GM18526 (cell line): Measurements from ENCODE around the gene PRR12.

Source experiments
- POLR2A ChIP-seq: IDR thresholded peaks from 3 replicates; pipeline ENCODE4 v1.6.1; 2011; ENCODE audit not compliant: insufficient read length; ENCODE audit errors: extremely low read depth

The PRR12 gene

DNA sequence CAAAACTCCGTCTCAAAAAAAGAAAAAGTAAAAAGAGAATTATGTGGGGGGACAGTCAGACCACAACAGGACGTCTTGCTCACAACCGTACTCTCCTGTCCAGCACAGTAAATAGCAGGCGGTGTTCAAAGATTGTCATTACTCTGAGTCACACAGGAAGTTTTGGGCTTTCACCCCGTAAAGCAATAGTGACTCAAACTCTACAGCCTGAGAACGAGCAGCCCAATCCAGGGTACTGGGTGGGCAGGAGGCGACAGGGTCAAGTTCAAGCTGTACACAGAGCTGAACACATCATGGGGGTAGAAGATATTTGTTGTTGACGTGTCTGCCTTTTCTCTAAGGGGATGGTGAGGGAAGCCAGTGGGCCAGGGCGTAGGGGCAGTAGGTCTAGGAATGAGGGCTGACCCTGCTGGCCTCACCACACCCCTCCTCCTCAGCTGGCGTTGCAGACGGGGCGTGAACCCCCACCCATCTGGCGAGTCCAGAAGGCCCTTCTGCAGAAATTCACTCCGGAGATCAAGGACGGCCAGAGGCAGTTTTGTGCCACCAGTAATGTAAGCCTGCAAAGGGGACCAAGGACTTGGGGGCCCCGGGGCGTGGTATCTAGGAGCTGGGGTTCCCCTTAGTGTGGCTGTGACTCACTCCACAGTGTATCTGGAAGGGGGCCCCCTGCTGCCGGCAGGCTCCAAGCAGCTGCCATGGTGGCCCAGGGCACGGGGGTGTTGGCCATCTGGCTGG lies 23.3 kb downstream of the PRR12 start:
- TF ChIP-seq POLR2A = no peak

DNA sequence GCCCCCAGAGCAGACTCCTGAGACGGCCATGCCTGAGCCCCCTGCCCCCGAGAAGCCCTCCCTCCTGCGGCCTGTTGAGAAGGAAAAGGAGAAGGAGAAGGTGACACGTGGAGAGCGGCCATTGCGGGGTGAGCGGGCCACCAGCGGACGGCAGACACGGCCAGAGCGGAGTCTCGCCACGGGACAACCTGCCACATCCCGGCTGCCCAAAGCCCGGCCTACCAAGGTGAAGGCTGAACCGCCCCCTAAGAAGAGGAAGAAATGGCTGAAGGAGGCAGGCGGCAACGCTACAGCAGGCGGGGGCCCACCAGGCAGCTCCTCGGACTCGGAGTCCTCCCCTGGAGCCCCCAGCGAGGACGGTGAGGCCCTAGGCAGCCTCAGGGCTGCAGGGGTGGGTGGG lies 24.9 kb downstream of the PRR12 start:
- TF ChIP-seq POLR2A = no peak

DNA sequence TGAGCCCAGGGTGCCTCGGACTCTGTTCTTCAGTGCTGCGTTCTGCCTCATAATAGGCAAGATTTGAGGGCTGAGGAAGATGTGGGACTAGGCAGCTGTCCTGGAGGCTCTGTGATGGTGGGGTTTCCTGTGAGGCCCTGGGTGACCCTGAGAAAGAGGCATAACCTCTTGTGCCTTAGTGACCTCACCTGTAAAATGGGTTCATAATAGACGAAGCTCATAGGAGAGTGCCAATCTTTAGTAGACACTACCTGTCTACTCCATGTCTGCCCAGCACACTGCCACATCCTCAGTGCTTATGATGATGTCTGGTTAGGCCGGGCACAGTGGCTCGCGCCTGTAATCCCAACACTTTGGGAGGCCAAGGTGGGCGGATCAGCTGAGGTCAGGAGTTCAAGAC lies 25.6 kb downstream of the PRR12 start:
- no peak for TF ChIP-seq POLR2A

DNA sequence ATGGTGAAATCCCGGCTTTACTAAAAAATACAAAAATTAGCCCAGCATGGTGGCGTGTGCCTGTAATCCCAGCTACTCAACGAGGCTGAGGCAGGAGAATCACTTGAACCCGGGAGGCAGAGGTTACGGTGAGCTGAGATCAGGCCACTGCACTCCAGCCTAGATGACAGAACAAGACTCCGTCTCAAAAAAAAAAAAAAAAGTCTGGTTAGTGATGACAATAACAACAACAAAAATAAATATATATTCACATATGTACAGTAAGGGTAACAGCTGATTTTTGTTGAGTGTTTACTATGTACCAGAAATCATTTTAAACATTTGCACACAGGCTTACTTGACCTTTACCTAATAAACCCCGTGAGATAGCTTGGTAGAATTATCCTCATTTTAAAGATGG lies 26.0 kb downstream of the PRR12 start:
- TF ChIP-seq POLR2A = no peak

DNA sequence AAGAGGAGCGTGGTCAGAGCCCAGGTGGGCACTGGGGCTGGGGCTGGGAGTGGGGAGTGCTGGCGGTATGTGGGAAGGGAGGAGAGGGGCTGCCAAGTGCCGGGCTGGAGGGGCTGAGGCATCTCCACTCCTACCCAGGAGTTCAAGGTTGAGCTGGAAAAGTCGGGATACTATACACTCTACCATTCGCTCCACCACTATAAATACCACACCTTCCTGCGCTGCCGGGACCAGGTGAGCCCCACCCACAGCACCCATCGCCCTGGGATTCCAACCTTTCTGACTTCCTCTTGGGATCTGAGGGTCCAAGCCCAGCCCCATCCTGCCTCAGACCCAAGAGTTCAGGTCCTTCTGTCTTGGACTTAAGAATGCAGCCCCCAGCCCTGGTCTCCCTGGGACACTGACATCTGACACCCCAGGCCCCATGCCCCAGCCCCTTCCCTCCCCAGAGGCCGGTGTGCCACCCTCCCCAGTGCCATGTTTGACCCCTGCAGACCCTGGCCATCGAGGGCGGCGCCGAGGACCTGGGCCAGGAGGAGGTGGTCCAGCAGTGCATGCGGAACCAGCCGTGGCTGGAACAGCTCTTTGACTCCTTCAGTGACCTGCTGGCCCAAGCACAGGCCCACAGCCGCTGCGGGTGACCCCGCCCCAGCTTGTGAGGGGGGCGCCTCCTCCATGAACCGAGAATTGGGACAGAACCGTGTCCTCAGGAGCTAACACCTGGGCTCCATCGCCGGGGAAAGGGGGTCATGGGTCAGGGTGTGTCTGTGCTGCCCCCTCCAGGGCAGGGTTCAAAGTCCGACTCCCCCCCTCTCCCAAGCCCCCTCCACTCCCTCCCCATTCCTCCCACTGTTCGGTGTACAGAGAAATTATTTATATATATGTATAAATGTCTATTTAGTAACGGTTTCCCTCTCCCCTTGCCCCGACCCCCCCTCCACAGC lies 34.3 kb downstream of the PRR12 start:
- no peak for TF ChIP-seq POLR2A

DNA sequence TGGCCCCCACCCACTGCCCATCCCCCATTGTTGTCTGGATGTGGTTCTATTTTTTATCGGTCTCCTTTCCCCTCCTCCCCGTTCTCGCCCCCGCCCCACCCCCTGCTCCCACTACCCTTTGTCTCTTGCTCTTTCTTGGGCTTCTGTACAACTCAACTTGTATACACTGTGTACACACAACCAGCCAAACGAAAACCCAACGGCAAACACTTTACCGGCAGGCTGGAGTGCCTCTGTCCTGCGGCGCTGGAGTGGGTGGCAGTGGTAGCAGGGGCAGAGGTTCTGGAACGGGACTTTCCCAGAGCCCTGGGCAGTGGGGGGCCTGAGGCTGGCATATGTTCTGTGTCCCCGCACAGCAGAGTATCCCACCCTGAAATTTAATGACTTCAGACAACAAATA lies 35.2 kb downstream of the PRR12 start:
- TF ChIP-seq POLR2A = no peak

DNA sequence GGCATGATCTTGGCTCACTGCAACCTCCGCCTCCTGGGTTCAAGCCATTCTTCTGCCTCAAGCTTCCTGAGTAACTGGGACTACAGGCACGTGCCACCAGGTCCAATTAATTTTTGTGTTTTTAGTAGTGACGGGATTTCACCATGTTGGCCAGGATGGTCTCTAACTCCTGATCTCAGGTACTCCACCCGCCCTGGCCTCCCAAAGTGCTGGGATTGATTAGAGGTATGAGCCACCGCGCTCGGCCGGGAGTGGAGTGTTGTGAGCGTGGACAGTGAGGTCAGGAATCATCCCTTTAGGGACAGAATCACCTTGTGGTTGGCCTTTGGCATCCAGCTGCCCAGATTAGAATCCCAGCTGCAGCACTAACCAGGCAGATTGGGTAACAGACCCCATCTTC lies 38.7 kb downstream of the PRR12 start:
- no peak for TF ChIP-seq POLR2A

DNA sequence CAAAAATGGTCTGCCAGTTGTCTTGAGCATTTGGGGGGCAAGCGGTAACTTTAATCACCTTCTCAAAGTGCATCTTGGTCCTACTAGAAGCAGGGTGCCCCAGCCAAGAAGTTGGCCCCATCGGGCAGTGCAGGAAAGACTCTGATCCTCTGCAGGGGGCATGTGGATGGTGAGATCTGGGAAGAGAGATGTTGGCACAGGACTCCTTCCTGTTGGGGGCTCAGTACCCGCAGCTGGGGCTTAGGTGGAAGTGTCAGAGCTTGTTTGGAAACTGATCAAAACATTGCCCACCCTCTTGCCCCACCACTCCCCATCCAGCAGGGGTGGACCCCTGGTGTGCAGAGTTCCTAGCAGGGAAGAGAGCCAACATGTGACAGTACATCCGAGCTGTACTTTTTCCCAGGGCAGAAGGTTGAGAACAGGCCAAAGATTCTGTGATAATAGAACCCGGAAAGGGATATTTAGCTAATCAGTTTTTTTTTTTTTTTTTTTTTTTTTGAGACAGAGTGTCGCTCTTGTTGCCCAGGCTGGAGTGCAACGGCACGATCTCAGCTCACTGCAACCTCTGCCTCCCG lies 40.1 kb downstream of the PRR12 start:
- TF ChIP-seq POLR2A = no peak

DNA sequence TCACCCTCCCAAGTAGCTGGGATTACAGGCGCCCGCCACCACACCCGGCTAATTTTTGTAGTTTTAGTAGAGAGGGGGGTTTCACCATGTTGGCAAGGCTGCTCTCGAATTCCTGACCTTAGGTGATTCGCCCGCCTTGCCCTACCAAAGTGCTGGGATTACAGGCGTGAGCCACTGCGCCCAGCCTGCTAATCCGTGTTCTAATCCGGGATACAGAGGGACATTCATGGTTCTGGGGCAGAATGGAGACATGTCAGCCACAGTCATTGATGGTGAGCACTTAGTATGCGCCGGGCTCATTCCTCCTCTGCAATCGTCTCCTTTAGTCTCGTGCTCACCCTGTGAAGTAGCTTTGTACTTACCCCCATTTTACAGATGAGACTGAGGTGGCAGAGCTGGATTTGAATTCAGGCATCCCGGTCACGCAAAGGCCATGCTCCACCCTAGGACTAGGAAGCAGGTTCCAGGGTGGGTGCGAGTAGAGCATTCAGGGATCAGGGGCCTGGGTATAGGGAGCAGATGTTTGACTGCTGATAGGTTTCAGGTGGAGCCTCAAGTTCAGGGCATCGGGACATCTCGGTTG lies 40.7 kb downstream of the PRR12 start:
- TF ChIP-seq POLR2A = no peak

DNA sequence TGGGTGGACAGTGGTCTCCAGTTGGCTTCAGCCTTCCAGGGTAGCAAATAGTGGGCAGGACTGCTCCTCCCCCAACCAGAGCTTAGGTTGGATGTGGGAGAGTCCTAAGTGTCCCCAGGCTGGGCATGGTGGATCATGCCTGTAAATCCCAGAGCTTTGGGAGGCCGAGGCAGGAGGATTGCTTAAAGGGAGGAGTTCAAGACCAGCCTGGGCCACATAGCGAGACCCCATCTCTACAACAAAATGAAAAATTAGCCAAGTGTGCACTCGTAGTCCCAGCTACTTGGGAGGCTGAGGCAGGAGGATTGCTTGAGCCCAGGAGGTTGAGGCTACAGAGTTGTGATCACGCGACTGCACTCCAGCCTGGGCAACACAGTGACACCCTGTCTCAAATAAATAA lies 41.6 kb downstream of the PRR12 start:
- no peak for TF ChIP-seq POLR2A

DNA sequence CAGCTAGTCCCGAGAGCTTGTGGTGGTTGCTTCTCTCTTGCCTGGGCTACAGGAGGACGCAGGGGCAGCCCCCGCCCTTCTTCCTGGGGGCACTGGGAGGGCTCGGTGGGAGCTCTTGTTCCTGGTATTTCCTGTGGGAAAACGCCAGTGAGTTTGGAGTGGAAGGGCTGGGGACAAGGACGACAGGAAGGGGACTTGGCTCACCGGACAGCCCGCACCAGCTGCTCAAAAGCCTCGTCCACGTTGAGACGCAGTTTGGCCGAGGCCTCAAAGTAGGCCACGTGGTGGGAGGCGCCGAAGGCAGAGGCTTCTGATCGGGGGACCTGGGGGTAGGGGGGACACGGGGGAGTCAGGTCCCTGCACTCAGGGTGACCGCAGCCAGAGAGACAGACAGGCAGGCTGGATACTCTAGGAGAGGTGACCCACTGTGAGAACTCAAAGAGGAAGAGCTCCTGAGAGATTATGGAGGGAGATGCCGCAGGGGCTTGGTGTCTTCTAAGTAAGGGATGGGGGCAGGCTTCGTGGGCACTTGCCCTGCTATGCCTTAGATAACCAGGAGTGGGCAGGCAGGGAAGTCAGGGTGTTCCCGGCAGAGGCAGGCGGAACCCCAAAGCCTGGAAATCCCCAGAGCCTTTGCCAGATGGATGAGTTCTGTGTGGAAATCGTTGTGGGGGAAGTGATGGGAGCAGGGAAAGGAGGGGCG lies 44.7 kb downstream of the PRR12 start:
- no peak for TF ChIP-seq POLR2A

DNA sequence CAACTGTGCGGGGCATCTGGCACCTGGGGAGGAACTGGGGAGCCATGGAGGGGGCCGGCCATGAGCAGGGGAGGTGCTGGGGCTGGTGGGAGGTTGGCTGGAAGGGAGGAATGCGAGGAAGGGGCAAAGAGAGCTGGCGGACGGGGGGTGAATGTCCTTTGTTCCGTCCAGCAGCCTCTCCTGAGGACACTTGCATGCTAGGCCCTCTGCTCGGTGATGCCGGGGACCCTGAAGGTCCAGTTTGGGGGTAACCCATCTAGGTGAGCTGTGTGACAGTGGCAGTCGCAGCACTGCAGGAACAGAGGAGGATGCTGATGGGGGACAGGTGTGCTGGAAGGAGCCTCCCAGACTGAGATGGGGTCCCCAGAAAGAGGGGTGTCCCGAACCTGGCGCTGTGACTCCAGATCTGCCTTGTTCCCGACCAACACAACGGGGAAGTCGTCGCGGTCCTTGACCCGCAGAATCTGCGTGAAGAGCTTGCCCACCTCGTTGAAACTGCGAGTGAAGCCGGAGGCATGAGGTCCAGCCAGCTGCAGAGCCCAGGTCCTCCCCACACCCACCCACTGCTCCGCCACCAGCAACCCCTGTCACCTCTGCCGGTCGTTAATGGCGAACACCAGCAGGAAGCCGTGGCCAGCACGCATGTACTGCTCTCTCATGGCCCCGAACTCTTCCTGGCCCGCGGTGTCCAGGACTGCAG lies 45.4 kb downstream of the PRR12 start:
- TF ChIP-seq POLR2A = no peak

DNA sequence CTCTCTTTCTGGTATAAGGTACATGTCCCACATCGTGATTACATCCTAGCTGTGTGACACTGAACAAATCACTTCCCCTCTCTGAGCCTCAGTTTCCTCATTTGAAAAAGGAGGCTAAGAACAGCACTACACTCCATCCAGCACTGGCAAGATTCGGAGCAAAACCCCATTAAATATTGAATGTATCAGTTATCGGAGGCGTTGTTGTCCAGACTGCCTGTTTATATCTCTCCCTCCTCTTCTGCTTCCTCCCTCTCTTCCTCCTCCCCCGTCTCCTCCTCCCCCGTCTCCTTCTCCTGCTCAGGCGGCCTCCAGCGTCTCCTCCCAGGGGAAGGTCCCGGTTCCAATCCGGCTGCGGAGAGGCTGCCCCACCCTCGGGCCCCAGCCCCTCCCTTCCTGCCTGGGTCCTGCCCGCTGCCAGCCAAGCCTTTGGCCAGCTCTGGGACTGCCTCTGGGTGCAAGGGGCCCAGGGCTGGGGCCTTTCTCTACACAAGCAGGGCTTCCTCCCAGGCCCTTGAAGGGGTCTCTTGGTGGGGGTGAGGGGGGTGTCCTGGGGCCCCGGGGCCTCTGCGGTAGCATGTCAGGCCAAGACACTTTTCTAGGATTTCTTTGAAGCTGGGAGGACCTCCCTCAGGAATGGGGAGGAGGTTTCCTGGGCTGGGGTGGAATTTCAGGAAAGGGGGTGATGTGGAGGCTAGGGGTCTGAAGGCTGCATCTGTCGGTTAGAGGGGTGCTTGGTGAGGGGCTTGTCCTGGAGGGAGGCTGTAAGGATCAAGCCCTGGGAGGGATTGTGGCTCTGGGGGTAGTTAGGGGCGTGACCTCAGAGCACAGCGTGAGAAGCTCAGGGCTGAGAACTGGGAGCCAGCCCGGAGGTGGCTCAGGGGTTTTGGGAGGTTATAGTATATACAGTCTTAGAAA lies 47.1 kb downstream of the PRR12 start:
- TF ChIP-seq POLR2A = no peak
